GM19035 (cell line): ENCODE measurements around the gene PCBP3.

ENCODE experiments used
- ATAC-seq: cut with Tn5 transposase; IDR thresholded peaks from one replicate; pipeline ENCODE4 v1.9.1; 2021; ENCODE audit not compliant: unreplicated experiment

The PCBP3 gene

GRCh38 chr21:45723049-45723958, 79.8 kb downstream of the PCBP3 start:
- ATAC-seq: no peak

- no peak for ATAC-seq
Observed at GRCh38 chr21:45724345-45724961, 80.9 kb downstream of the PCBP3 start.

DNA sequence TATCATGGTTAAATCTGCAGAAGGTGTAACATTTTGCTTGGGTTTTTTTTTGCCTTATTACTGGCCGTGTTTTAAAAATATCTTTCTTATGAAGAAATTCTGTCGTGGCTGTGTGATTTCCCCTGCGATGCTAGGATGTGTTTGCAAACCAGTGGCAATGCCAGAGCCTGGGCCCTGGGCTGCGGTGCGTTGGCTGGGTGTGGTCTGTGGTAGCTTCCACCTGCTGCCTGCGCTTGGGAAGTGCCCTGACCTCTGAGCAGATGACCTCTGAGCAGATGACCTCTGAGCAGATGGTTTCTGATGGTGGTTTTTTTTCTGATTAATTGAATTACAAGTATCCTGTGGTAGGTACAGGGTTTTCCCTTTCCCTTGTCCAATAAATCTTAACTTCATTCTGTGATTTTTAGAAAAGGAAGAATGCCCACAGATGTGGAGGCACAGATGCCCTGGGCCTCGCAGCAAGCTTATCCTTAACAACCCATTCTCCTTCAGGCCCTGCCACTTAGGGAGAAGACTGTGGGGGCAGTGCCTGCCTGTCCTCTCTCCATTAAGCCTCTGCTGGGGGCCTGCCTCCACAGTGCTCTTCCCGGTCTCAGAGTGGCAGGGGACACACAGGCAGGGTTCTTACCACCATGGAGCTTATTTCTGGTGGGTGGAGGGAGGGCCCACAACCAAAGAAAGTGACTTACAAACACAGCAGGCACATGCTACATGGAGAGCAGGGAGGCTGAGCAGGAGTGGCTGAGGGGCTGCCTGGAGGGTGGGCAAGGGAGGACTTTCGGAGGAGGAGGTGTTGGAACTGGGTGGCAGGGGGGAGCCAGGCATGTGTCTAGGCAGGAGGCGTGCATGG, 81.7 kb downstream of the PCBP3 start:
- ATAC-seq: no peak

- no peak for ATAC-seq
Observed at GRCh38 chr21:45725844-45726200, 82.3 kb downstream of the PCBP3 start.

GRCh38 chr21:45726438-45726837, 82.9 kb downstream of the PCBP3 start:
- no peak for ATAC-seq

DNA sequence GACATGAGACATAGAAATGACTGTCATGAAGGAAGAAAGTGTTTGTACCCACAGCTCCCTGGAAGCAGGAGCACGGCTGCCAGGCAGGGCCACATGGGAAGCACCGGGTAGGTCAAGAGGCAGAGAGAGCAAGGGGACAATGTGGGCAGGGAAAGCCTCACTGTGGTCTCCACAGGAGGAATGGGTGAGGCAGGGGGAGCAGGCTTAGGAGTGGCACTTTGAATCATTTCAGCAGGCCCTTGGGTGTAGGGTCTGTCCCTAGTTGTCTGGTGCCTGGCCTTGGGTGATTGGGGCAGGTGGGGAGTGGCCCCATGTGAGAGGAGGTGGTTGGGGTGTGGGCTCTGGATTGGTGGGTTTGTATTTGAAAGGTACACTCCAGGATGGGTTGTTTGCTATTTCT, 83.9 kb downstream of the PCBP3 start:
- no peak for ATAC-seq

DNA sequence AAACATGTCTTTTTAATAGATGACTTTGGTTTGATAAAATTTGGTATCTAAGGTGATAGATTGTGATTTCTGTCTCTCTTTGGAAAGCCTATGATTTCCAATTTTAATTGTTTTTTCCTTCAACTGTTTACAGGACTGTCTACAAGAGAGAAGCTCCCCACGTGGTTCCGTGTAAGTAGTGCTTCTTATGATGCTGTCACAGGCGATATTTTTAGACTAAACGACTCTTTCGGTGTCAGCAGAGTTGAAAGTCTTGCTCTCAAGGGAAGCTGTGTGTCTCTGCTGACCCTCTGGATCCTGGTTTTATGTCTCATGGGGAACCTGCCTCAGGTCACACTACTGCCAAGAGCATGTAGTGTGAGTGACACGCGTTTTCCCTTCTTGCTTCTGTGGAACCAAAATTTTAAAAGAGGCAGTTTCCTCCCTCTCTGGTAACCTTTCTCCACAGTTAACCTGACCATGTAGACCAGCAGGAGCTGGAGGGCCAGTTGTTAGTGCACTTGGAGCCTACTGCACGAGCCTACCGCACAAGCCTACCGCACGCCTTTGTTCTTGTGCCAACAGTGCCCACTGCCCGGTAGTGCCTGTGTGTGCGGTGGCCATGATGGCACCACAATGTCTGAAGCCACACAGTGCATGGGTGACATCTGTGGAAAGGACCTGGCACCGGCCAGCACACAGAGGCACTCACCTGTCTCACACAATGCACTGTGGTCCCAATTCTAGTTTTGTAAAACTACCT, 91.9 kb downstream of the PCBP3 start:
- ATAC-seq: no peak

DNA sequence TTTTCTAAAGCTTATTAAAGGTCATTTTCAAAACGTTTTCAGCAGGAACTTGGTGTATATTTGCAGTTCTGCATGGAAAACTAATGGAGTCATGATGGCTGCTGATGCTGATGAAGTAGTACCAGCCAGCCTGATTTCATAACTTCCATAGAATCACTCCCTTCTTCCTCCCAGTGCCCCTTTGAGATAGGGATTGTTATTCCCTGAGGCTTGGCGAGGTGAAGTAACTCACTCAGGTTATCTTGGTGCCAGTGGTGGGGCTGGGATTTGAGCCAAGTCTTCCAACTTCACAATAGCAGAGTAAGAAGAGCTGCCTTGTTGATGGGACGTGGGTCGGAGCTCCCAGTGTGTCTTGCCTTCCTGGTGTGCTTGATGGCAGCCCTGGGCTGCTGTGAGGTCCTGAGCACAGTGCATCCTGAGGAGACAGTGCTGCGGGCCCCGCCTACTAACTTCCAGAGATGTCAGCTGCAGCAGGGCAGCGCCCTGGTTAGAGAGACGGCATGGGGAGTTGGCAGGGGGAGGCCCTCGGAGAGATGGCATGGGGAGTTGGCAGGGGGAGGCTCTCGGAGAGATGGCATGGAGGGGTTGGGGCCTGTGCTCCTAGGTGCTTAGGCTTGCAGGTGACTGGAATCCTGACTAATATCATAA, 92.6 kb downstream of the PCBP3 start:
- ATAC-seq: no peak

- ATAC-seq: no peak
Observed at GRCh38 chr21:45736690-45737484, 93.4 kb downstream of the PCBP3 start.

- ATAC-seq: no peak
Observed at GRCh38 chr21:45737485-45738166, 94.1 kb downstream of the PCBP3 start.

DNA sequence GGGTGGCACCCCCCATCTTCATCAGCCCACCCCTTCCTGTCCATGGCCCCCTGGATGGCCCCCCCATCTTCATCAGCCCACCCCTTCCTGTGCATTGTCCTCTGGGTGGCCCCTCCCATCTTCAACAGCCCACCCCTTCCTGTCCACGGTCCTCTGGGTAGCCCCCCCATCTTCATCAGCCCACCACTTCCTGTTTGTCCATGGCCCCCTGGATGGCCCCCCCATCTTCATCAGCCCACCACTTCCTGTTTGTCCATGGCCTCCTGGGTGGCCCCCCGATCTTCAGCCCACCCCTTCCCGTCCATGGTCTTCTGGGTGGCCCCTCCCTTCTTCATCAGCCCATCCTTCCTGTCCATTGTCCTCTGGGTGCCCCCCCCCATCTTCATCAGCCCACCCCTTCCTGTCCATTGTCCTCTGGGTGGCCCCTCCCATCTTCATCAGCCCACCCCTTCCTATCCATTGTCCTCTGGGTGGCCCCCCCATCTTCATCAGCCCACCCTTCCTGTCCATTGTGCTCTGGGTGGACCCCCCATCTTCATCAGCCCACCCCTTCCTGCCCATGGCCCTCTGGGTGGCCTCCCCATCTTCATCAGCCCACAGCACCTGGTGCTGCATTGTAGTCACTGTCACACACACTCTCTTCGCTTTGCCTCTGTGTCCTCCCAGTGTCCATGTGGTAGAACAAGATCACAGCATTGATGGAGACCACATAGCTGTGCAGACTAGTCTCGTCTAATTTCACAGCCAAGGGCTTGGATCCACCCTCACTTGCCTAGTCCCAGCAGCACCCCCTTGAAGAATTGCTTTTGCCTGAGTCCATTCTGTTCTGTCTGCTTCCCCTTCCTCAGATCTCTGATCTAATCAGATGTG, 95.9 kb downstream of the PCBP3 start:
- no peak for ATAC-seq

GRCh38 chr21:45740088-45740440, 96.5 kb downstream of the PCBP3 start:
- ATAC-seq: no peak

GRCh38 chr21:45740491-45741357, 97.2 kb downstream of the PCBP3 start:
- no peak for ATAC-seq

GRCh38 chr21:45741691-45742090, 98.2 kb downstream of the PCBP3 start:
- no peak for ATAC-seq

- no peak for ATAC-seq
Observed at GRCh38 chr21:45742247-45742646, 98.7 kb downstream of the PCBP3 start.

DNA sequence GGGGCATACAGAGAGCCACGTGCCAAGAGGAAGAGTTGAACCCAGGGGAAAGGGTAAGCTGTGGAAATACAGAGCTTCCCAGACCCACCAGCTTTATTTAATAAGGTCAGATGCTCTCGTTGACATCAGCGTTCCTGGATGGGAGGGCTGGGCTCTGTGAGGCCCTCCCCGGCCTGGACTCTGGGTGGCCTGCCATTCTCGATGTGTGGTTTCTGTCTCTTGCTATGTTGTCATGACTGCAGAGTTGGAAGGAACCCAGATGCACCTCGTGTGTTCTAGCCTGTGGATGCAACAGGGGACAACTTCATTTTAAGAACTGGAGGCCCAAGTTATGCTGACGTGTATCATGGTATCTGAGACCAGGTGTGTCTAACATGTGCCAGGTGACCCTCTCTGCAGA, 101.7 kb downstream of the PCBP3 start:
- no peak for ATAC-seq

GRCh38 chr21:45747233-45747766, 103.8 kb downstream of the PCBP3 start:
- no peak for ATAC-seq
